ENCODE measurements around the gene IFNLR1.

GRCh38 chr1:24193046-24193445, 6.0 kb upstream of the IFNLR1 start:
- TF ChIP-seq POLR2A (IDR thresholded peaks at IDR 0.05) = no peak
- TF ChIP-seq, protein P1, sequence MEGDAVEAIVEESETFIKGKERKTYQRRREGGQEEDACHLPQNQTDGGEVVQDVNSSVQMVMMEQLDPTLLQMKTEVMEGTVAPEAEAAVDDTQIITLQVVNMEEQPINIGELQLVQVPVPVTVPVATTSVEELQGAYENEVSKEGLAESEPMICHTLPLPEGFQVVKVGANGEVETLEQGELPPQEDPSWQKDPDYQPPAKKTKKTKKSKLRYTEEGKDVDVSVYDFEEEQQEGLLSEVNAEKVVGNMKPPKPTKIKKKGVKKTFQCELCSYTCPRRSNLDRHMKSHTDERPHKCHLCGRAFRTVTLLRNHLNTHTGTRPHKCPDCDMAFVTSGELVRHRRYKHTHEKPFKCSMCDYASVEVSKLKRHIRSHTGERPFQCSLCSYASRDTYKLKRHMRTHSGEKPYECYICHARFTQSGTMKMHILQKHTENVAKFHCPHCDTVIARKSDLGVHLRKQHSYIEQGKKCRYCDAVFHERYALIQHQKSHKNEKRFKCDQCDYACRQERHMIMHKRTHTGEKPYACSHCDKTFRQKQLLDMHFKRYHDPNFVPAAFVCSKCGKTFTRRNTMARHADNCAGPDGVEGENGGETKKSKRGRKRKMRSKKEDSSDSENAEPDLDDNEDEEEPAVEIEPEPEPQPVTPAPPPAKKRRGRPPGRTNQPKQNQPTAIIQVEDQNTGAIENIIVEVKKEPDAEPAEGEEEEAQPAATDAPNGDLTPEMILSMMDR (IDR thresholded peaks at IDR 0.05 in 4 of 5, conservative IDR thresholded peaks at IDR 0.05 in 1 of 5) = no peak

Measured in gastrocnemius medialis (tissue), 4 donors.